ENCODE results near the gene MINDY4. TPM values are rescaled to one million over a fixed set of nuclear protein-coding genes. Genes with fewer than 3 reads are reported as not detected.

Gene MINDY4
- total RNA-seq, 1 experiment from 2014 or later: 3.0 TPM

DNA sequence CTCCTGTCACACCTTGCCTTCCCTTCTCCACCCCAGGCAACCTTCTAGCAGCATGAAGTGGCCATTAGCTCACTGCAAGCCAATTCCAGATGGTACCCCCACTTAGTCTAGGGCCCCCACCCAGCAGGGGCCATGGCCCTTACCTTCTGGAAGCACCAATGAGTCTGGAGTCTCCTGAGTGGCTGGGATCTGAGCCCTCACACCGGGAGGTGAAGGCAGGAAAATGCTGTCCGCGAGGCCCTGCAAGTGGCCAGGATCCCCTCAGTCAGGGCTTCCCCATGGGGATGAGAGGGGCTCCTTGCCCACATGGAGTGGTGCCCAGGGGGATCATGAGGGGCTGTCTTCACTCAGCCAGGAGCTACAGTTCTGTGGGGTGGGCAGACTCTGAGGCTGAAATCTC, 145.0 kb downstream of the MINDY4 start:
- Histone ChIP-seq H3K9me3 (ENCODE audit: low read length) (no peaks in the 10 kb centered on the region), H3K4me2 (ENCODE audit: low read length) (no peak overlapping the region), H3K9me2 (replicated peaks; ENCODE audit: low read length) (no peaks in the 10 kb centered on the region), H3K79me2 (ENCODE audit: low read length) (no peaks in the 10 kb centered on the region), H3K4me1 (ENCODE audit: insufficient read depth, low read length) (peaks cover 35% of the 10 kb centered on the region), H3F3A (ENCODE audit: low read length, unreplicated experiment) (no peaks in the 10 kb centered on the region), H2AFZ (ENCODE audit: low read length) (no peak overlapping the region), H3K27me3 (ENCODE audit: low read length) (no peaks in the 10 kb centered on the region), H3K36me3 (ENCODE audit: low read depth, low read length) (no peaks in the 10 kb centered on the region), H3K9ac (ENCODE audit: low read length) (no peak overlapping the region), H4K20me1 (ENCODE audit: low read length) (no peaks in the 10 kb centered on the region), H3K4me3 (ENCODE audit: low read length) (no peak overlapping the region), H3K27ac (ENCODE audit: low read length) (no peak overlapping the region)
- DNase-seq: no peak
- BruUV-seq (replicated peaks): no TSS peak
- ChIA-PET POLR2A (ENCODE audit: unreplicated experiment) (interaction anchor here (0.7 kb wide), 1 partner anchor 24 kb away, joined by 12 read pairs; no protein-coding TSS in a partner anchor), CTCF (no interaction called here)
- no peak for TF ChIP-seq EZH2phosphoT487 (IDR thresholded peaks at IDR 0.05; ENCODE audit: borderline replicate concordance, low read length)
- intact Hi-C loops (cut with micrococcal nuclease): no loop called here
- no peak for ATAC-seq

DNA sequence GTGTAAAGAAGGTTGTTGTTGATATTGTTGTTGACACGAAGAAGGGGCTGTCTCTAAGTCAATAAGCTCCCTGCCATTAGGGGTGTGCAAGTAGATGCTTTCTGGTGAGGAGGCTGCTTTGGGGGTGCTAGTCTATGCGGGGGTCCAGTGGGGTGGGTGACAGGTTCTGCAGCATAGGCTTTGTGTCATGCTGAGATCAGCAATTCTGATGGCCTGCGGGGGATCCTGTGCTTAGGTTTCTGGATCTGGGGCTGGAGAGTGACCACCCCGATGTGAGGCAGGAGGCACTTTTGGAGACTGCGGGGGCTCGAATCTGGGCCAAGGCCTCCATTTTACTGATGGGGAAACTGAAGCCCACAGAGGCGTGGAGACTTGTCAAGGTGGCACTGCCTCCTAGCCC, 145.6 kb downstream of the MINDY4 start:
- Histone ChIP-seq H3K4me2 (ENCODE audit: low read length) (no peak overlapping the region), H3K4me3 (ENCODE audit: low read length) (no peak overlapping the region), H3K79me2 (ENCODE audit: low read length) (no peaks in the 10 kb centered on the region), H3K27me3 (ENCODE audit: low read length) (no peaks in the 10 kb centered on the region), H3K9me3 (ENCODE audit: low read length) (no peaks in the 10 kb centered on the region), H4K20me1 (ENCODE audit: low read length) (no peaks in the 10 kb centered on the region), H3F3A (ENCODE audit: low read length, unreplicated experiment) (no peaks in the 10 kb centered on the region), H2AFZ (ENCODE audit: low read length) (no peak overlapping the region), H3K9ac (ENCODE audit: low read length) (no peak overlapping the region), H3K27ac (ENCODE audit: low read length) (no peak overlapping the region), H3K36me3 (ENCODE audit: low read depth, low read length) (no peaks in the 10 kb centered on the region), H3K4me1 (ENCODE audit: insufficient read depth, low read length) (peaks cover 40% of the 10 kb centered on the region), H3K9me2 (replicated peaks; ENCODE audit: low read length) (no peaks in the 10 kb centered on the region)
- TF ChIP-seq EZH2phosphoT487 (IDR thresholded peaks at IDR 0.05; ENCODE audit: borderline replicate concordance, low read length) (no peak), EZH2 (IDR thresholded peaks at IDR 0.05; ENCODE audit: low read length, unreplicated experiment) (no peak)
- TF ChIP-seq, protein P1, sequence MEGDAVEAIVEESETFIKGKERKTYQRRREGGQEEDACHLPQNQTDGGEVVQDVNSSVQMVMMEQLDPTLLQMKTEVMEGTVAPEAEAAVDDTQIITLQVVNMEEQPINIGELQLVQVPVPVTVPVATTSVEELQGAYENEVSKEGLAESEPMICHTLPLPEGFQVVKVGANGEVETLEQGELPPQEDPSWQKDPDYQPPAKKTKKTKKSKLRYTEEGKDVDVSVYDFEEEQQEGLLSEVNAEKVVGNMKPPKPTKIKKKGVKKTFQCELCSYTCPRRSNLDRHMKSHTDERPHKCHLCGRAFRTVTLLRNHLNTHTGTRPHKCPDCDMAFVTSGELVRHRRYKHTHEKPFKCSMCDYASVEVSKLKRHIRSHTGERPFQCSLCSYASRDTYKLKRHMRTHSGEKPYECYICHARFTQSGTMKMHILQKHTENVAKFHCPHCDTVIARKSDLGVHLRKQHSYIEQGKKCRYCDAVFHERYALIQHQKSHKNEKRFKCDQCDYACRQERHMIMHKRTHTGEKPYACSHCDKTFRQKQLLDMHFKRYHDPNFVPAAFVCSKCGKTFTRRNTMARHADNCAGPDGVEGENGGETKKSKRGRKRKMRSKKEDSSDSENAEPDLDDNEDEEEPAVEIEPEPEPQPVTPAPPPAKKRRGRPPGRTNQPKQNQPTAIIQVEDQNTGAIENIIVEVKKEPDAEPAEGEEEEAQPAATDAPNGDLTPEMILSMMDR (conservative IDR thresholded peaks at IDR 0.05; ENCODE audit: low read depth, low read length): no peak
- POLR2A ChIA-PET (ENCODE audit: unreplicated experiment): interaction anchor here (0.7 kb wide), 1 partner anchor 25 kb away, joined by 12 read pairs; no protein-coding TSS in a partner anchor
- intact Hi-C loops (cut with micrococcal nuclease): no loop called here
- ATAC-seq: no peak
- BruUV-seq (replicated peaks): no TSS peak
- CTCF ChIA-PET: no interaction called here
- no peak for DNase-seq

DNA sequence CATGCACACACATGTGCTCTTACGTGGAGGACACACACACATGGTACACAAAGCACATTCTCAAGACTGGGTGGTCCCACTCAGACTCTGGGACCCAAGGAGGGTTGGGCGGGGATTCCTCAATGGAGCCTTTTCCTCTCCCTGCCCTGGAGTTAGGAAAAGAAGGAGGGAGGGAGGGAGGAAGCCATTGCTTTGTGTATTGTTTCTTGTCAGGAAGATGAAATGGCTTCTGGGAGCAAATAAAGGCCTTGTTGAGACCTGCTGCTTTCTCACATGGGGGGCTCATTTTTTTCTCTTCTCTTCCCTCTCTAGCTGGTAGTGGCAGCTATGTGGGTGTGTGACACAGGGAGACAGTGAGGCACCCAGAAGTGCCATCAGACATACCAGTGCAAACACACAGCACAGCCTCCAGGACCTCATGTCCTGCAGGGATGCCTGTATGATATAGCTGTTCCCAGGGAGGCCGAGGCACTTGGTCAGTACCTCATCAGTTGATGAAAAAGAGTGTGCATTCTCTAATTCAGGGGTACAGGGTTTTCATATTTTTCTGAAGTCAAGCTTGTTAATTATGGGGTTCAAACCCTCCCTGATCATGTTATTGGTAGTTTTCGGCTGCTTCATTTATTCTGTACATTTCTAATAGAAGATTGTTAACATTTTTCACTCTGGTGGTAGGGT, 146.1 kb downstream of the MINDY4 start:
- Histone ChIP-seq H3K9me3 (ENCODE audit: low read length) (no peaks in the 10 kb centered on the region), H3K27me3 (ENCODE audit: low read length) (no peaks in the 10 kb centered on the region), H3K36me3 (ENCODE audit: low read depth, low read length) (no peaks in the 10 kb centered on the region), H2AFZ (ENCODE audit: low read length) (no peak overlapping the region), H3K4me1 (ENCODE audit: insufficient read depth, low read length) (peaks cover 41% of the 10 kb centered on the region), H3K9ac (ENCODE audit: low read length) (no peak overlapping the region), H3K4me3 (ENCODE audit: low read length) (no peak overlapping the region), H3K4me2 (ENCODE audit: low read length) (no peak overlapping the region), H3K9me2 (replicated peaks; ENCODE audit: low read length) (no peaks in the 10 kb centered on the region), H3F3A (ENCODE audit: low read length, unreplicated experiment) (no peaks in the 10 kb centered on the region), H3K27ac (ENCODE audit: low read length) (no peak overlapping the region), H4K20me1 (ENCODE audit: low read length) (no peaks in the 10 kb centered on the region), H3K79me2 (ENCODE audit: low read length) (no peaks in the 10 kb centered on the region)
- DNase-seq (no peak), ATAC-seq (no peak)
- BruUV-seq (replicated peaks): no TSS peak
- intact Hi-C loops (cut with micrococcal nuclease): no loop called here
- POLR2A ChIA-PET (ENCODE audit: unreplicated experiment): no interaction called here
- TF ChIP-seq EZH2phosphoT487 (IDR thresholded peaks at IDR 0.05; ENCODE audit: borderline replicate concordance, low read length): no peak
- TF ChIP-seq EZH2 (IDR thresholded peaks at IDR 0.05; ENCODE audit: low read length, unreplicated experiment): no peak
- TF ChIP-seq, protein P1 (conservative IDR thresholded peaks at IDR 0.05; ENCODE audit: low read depth, low read length): no peak
- CTCF ChIA-PET: no interaction called here

All from PC-3 (cell line).